H1 (cell line): ENCODE measurements around the gene TMEM187. TPM values are rescaled to one million over a fixed set of nuclear protein-coding genes. Genes with fewer than 3 reads are reported as not detected.

Experiments
- CTCF ChIA-PET: fragments of 300-600 bp; sonication (Branson Sonifier 250); formaldehyde crosslinking; loops from one replicate; lab custom pipeline; 2021; ENCODE audit not compliant: partially characterized antibody; lab: Charles Lee
- POLR2A ChIA-PET: fragments of 300-600 bp; sonication (Branson Sonifier 250); formaldehyde crosslinking; loops from one replicate; lab custom pipeline; 2021; ENCODE audit warnings: inconsistent platforms; ENCODE audit not compliant: partially characterized antibody; lab: Charles Lee
- DNase-seq, 2 experiments: peaks; one replicate each; pipeline versions ENCODE4 v3.0.0 to v3.0.0-alpha.2; 2010 to 2022; ENCODE audit warnings: low spot score in 2 of 2, low read depth in 1 of 2, mixed read lengths in 1 of 2
- FAIRE-seq: peaks from 2 replicates; lab custom pipeline; 2011; peaks lifted over from hg19 to GRCh38; lab: Jason Lieb, UNC
- H2AFZ ChIP-seq: 2 replicates; pipeline ENCODE4 v1.8.1; 2012; ENCODE audit warnings: low read length, inconsistent platforms
- H2AK5ac ChIP-seq: 2 replicates; pipeline ENCODE4 v1.6.1; 2013; ENCODE audit warnings: low read depth, low read length
- H2BK120ac ChIP-seq: replicated peaks from 2 replicates; pipeline ENCODE3; 2013; ENCODE audit warnings: low read depth, low read length, inconsistent platforms
- H2BK12ac ChIP-seq: 2 replicates; pipeline ENCODE4 v1.6.1; 2013; ENCODE audit warnings: low read depth, low read length
- H2BK15ac ChIP-seq: 2 replicates; pipeline ENCODE4 v1.6.1; 2013; ENCODE audit warnings: low read length
- H2BK20ac ChIP-seq: 2 replicates; pipeline ENCODE4 v1.6.1; 2013; ENCODE audit warnings: low read length
- H2BK5ac ChIP-seq: 2 replicates; pipeline ENCODE4 v1.6.1; 2013; ENCODE audit warnings: low read depth, low read length
- H3K14ac ChIP-seq: 2 replicates; pipeline ENCODE4 v1.6.1; 2013; ENCODE audit warnings: inconsistent platforms; ENCODE audit not compliant: insufficient read length
- H3K18ac ChIP-seq: 2 replicates; pipeline ENCODE4 v1.6.1; 2013; ENCODE audit warnings: low read length; ENCODE audit errors: extremely low read depth
- H3K23ac ChIP-seq: 2 replicates; pipeline ENCODE4 v1.6.1; 2013; ENCODE audit warnings: inconsistent platforms; ENCODE audit not compliant: insufficient read length
- H3K23me2 ChIP-seq: 2 replicates; pipeline ENCODE4 v1.6.1; 2013; ENCODE audit warnings: low read depth, low read length
- H3K27ac ChIP-seq: 2 replicates; pipeline ENCODE4 v1.6.1; 2011; ENCODE audit warnings: low read depth, low read length, inconsistent platforms
- H3K27me3 ChIP-seq, 4 experiments: replicated peaks in 1 of 4; 1 replicate in 1 of 4; 2 replicates in 3 of 4; pipeline versions ENCODE4 v1.6.1 to v1.8.1; 2011 to 2013; ENCODE audit warnings: low read length in 3 of 4, mild to moderate bottlenecking in 3 of 4, inconsistent platforms in 2 of 4, mixed read lengths in 2 of 4, moderate library complexity in 1 of 4; ENCODE audit not compliant: control insufficient read depth in 3 of 4, insufficient read depth in 3 of 4; ENCODE audit errors: extremely low read depth in 1 of 4
- H3K36me3 ChIP-seq, 4 experiments: 2 replicates each; pipeline versions ENCODE4 v1.6.1 to v1.8.1; 2011 to 2013; ENCODE audit warnings: mild to moderate bottlenecking in 4 of 4, low read length in 3 of 4, moderate library complexity in 2 of 4, control low read depth in 1 of 4, inconsistent platforms in 1 of 4; ENCODE audit not compliant: insufficient read depth in 4 of 4, control insufficient read depth in 2 of 4
- H3K4ac ChIP-seq: replicated peaks from 2 replicates; pipeline ENCODE3; 2013; ENCODE audit warnings: low read length, low read depth, mixed read lengths, inconsistent platforms; ENCODE audit not compliant: insufficient read length
- H3K4me1 ChIP-seq, 4 experiments: replicated peaks in 1 of 4; 1 replicate in 1 of 4; 2 replicates in 3 of 4; pipeline versions ENCODE4 v1.6.1 to v1.8.1; 2011 to 2013; ENCODE audit warnings: low read length in 3 of 4, inconsistent platforms in 2 of 4, mixed read lengths in 1 of 4; ENCODE audit not compliant: insufficient read depth in 4 of 4, control insufficient read depth in 3 of 4
- H3K4me2 ChIP-seq, 2 experiments: 2 replicates each; pipeline versions ENCODE4 v1.6.1 to v1.8.1; 2011 to 2013; ENCODE audit warnings: low read depth in 2 of 2, low read length in 2 of 2, control low read depth in 1 of 2, inconsistent platforms in 1 of 2, mild to moderate bottlenecking in 1 of 2; ENCODE audit not compliant: insufficient read depth in 1 of 2
- H3K4me3 ChIP-seq, 4 experiments: fragments of 200-600, 300-600 bp in 1 of 4; sonication (generic), shearing (Covaris generic), sonication (Bioruptor Twin) in 1 of 4; 2 replicates each; pipeline versions ENCODE4 v1.5.1 to v1.8.1; 2011 to 2016; ENCODE audit warnings: low read length in 4 of 4, low read depth in 3 of 4, control low read depth in 2 of 4, inconsistent platforms in 2 of 4, mild to moderate bottlenecking in 2 of 4, mixed read lengths in 1 of 4, moderate library complexity in 1 of 4; ENCODE audit not compliant: insufficient read depth in 2 of 4; ENCODE audit errors: extremely low read depth in 1 of 4
- H3K56ac ChIP-seq: replicated peaks from 2 replicates; pipeline ENCODE3; 2013; ENCODE audit warnings: low read depth, mild to moderate bottlenecking, mixed read lengths, low read length, inconsistent platforms; ENCODE audit not compliant: insufficient read length
- H3K79me1 ChIP-seq: 2 replicates; pipeline ENCODE4 v1.6.1; 2013; ENCODE audit warnings: low read depth, low read length, control low read depth
- H3K79me2 ChIP-seq, 2 experiments: 2 replicates each; pipeline versions ENCODE4 v1.6.1 to v1.8.1; 2012 to 2013; ENCODE audit warnings: low read length in 2 of 2, mild to moderate bottlenecking in 2 of 2, inconsistent platforms in 1 of 2; ENCODE audit not compliant: insufficient read depth in 2 of 2, control insufficient read depth in 1 of 2
- H3K9ac ChIP-seq, 4 experiments: replicated peaks in 1 of 4; 1 replicate in 1 of 4; 2 replicates in 3 of 4; pipeline versions ENCODE4 v1.6.1 to v1.8.1; 2011 to 2013; ENCODE audit warnings: low read depth in 3 of 4, low read length in 3 of 4, control low read depth in 2 of 4, mild to moderate bottlenecking in 2 of 4, moderate library complexity in 2 of 4, inconsistent platforms in 1 of 4; ENCODE audit errors: extremely low read depth in 1 of 4
- H3K9me3 ChIP-seq, 2 experiments: 2 replicates each; pipeline versions ENCODE4 v1.6.1 to v1.8.1; 2012 to 2013; ENCODE audit warnings: mild to moderate bottlenecking in 2 of 2, moderate library complexity in 2 of 2, control low read depth in 1 of 2, inconsistent platforms in 1 of 2, low read depth in 1 of 2, low read length in 1 of 2, mixed read lengths in 1 of 2; ENCODE audit not compliant: insufficient read depth in 2 of 2
- H4K20me1 ChIP-seq, 2 experiments: replicated peaks in 1 of 2; 2 replicates each; pipeline versions ENCODE3 to v1.8.1; 2011 to 2013; ENCODE audit warnings: inconsistent platforms in 2 of 2, low read length in 2 of 2, mild to moderate bottlenecking in 1 of 2; ENCODE audit not compliant: insufficient read depth in 2 of 2, control insufficient read depth in 1 of 2
- H4K5ac ChIP-seq: 2 replicates; pipeline ENCODE4 v1.6.1; 2013; ENCODE audit warnings: low read length, low read depth, mixed read lengths, inconsistent platforms; ENCODE audit not compliant: insufficient read length
- H4K8ac ChIP-seq: 2 replicates; pipeline ENCODE4 v1.8.0; 2013; ENCODE audit warnings: mild to moderate bottlenecking, moderate library complexity, low read length, inconsistent platforms; ENCODE audit not compliant: insufficient read depth; ENCODE audit errors: extremely low read depth
- H4K91ac ChIP-seq: replicated peaks from 2 replicates; pipeline ENCODE3; 2013; ENCODE audit warnings: low read length, mixed read lengths, inconsistent platforms; ENCODE audit not compliant: insufficient read length
- POLR2AphosphoS5 ChIP-seq: IDR thresholded peaks from 2 replicates; pipeline ENCODE4 v1.6.1; 2011; ENCODE audit warnings: low read depth, low read length
- RFX5 ChIP-seq: IDR thresholded peaks from 2 replicates; pipeline ENCODE4 v1.6.1; 2011; ENCODE audit warnings: low read depth, low read length, improper control_type of control experiment, borderline replicate concordance
- WGBS, 2 experiments: shearing (Covaris generic) in 1 of 2; methylation state at CpG; one replicate each; pipeline versions ENCODE4 v1.1.6 to v1.1.7; 2013 to 2015; ENCODE audit warnings: low lambda C conversion rate in 2 of 2, mixed read lengths in 2 of 2, inconsistent platforms in 1 of 2, low coverage in 1 of 2, missing lambda C conversion rate in 1 of 2; ENCODE audit not compliant: insufficient replicate concordance in 2 of 2, insufficient coverage in 1 of 2, insufficient read length in 1 of 2; ENCODE audit errors: extremely low coverage in 1 of 2, missing lambda C conversion rate in 1 of 2; 5-methylcytosine and 5-hydroxymethylcytosine counted together
- polyA plus RNA-seq, 7 experiments: library from polyadenylated mRNA; depleted of rRNA in 3 of 7; stranded (reverse) in 5 of 7; unstranded in 2 of 7; fragments of >200 nt in 5 of 7; fragments of 200-250 nt in 2 of 7; gene quantifications; 1 replicate in 5 of 7; 2 replicates in 1 of 7; 4 replicates in 1 of 7; pipeline versions ENCODE4 v1.2.1 to v1.2.3, GENCODE V29; 2011 to 2013; ENCODE audit warnings: missing spikeins in 2 of 7, mixed read lengths in 2 of 7
- total RNA-seq: library from RNA; stranded (reverse); fragmentation: NEBNext Ultra II Directional; extraction: Animal tissue kit (Norgen Biotek cat#: 25700); gene quantifications from 2 replicates; pipeline ENCODE4 v1.2.1, GENCODE V29; 2021

The TMEM187 gene
- total and polyA plus RNA-seq, 2 of the 8 experiments (the other 6 are each of a cell fraction or from before 2014, with no cell fraction given), result 5.0 to 14.5 TPM

DNA sequence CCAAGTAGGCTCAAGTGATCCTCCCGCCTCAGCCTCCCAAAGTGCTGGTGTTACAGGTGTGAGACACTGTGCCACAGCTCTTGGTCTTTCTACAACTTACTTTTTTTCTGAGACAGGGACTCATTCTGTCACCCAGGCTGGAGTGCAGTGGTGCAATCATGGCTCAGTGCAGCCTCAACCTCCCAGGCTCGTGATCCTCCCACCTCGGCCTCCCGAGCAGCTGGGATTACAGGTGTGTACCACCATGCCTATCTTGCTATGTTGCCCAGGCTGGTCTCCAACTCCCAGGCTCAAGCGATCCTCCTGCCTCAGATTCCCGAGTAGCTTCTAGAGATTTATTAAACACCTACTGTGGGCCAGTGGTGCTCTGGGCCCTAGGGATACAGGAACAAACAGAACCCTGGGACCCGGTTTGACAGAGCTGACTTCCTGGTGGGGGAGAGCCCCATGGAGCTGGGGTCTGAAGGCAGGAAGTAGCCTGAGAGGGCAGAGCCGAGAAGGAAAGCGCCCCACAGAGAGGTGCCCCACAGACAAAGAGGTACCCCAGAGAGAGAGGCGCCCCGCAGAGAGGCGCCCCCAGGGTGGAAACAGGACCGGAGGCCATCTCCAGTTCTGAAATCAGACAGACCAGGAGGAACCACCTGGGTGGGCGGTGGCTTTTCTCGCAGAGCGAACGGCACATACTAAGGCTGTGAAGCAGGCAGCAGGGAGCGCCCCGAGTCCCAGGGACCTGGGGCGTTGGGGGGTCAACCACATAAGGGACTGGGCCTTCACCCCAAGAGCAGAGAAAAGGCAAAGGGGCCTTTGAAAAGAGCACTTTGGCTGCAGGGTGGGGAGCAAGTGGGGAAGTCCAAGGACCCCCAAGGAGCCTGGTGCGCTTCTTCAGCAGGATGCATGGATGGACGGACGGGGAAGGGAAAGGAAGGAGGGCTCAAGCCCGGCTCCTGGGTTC lies 42.2 kb downstream of the TMEM187 start:
- H3K56ac ChIP-seq, result no peak overlapping the region
- H4K91ac ChIP-seq, result no peak overlapping the region
- H3K4me3 ChIP-seq, result no peak overlapping the region
- H2BK5ac ChIP-seq, result no peak overlapping the region
- H2BK15ac ChIP-seq, result no peak overlapping the region
- H4K8ac ChIP-seq, result no peak overlapping the region; the same call in 1 of the 2 replicates
- H3K18ac ChIP-seq, result no peak overlapping the region
- H3K14ac ChIP-seq, result no peak overlapping the region
- H2AFZ ChIP-seq, result no peak overlapping the region
- WGBS, 2 experiments, result 89% methylated on average over 21 of the region's 24 CpGs; no CpG with 5 or more reads in 1 of the 2 experiments
- DNase-seq (no peak), FAIRE-seq (no peak)
- H3K23ac ChIP-seq, result no peak overlapping the region
- H3K23me2 ChIP-seq, result no peaks in the 10 kb centered on the region; the same call in 1 of the 2 replicates
- H4K5ac ChIP-seq, result no peak overlapping the region
- H3K4ac ChIP-seq, result no peak overlapping the region
- no peaks in the 10 kb centered on the region for H3K79me1 ChIP-seq
- H2BK20ac ChIP-seq, result no peak overlapping the region
- ChIA-PET POLR2A (interaction anchor here (0.8 to 2.9 kb wide), 6 partner anchors 12 to 57 kb away, joined by 3 to 15 read pairs (median 5); partner anchors contain the start of genes HCFC1 and TMEM187), CTCF (interaction anchor here (1.0 to 4.1 kb wide), 14 partner anchors 12 to 227 kb away, joined by 3 to 29 read pairs (median 5); partner anchors contain the start of genes HCFC1 and TMEM187)
- H2BK12ac ChIP-seq, result no peak overlapping the region
- no peak overlapping the region for H2BK120ac ChIP-seq
- H4K20me1 ChIP-seq, result no peaks in the 10 kb centered on the region
- H3K79me2 ChIP-seq, result no peaks in the 10 kb centered on the region
- H3K27me3 ChIP-seq, result no peaks in the 10 kb centered on the region
- H3K27ac ChIP-seq, result no peak overlapping the region
- H3K4me1 ChIP-seq, result peaks cover 0 to 7% (median 3%) of the 10 kb centered on the region in 4 experiments; a peak in 4 of 7 replicates
- no peak overlapping the region for H3K9ac ChIP-seq
- H3K4me2 ChIP-seq, result no peak overlapping the region
- H2AK5ac ChIP-seq, result no peak overlapping the region
- no peaks in the 10 kb centered on the region for H3K9me3 ChIP-seq
- H3K36me3 ChIP-seq, result peaks cover 2 to 11% (median 7%) of the 10 kb centered on the region in 4 experiments; a peak in 3 of 8 replicates
- TF ChIP-seq POLR2AphosphoS5 (no peak), RFX5 (no peak)
